Measurements from ENCODE around the gene RASL12.

- no peak for TF ChIP-seq GATA2 (IDR thresholded peaks at IDR 0.05; ENCODE audit: low read depth, low read length)
- TF ChIP-seq GATA3 (IDR thresholded peaks at IDR 0.05; ENCODE audit: low read depth, low read length): no peak
Observed at GRCh38 chr15:65068403-65068788, 605 bp upstream of the RASL12 start.
